HK-2 (cell line): Measurements from ENCODE around the gene SCIMP.
"Not testable (repeated sequence)": the region's sequence is repeated elsewhere in the genome, so short reads cannot be mapped to it uniquely, and the experiment has no call there.

Experiments used
- DNase-seq: peaks from one replicate; pipeline ENCODE4 v3.0.0-alpha.2; 2018; ENCODE audit not compliant: unreplicated experiment

Gene SCIMP

DNA sequence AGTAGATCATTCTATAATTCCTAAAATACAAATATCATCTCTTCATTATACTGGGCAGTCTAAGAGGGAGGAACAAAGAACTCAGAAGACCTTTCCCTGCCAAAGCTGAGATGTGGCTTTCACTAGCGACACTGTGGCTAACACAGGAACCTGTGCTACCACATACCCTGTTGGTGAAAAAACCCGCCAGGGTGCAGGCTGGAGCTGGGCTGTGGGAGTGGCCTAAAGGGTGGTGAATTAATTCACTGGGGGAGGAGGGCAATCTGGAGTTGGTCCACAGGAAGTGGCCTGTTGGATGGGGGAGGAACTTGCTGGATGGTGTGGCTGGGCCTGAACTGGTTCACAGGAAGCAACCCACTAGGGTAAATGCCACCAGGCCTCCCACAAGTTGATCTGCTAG is 50.4 kb downstream of the SCIMP start:
- no peak for DNase-seq

DNA sequence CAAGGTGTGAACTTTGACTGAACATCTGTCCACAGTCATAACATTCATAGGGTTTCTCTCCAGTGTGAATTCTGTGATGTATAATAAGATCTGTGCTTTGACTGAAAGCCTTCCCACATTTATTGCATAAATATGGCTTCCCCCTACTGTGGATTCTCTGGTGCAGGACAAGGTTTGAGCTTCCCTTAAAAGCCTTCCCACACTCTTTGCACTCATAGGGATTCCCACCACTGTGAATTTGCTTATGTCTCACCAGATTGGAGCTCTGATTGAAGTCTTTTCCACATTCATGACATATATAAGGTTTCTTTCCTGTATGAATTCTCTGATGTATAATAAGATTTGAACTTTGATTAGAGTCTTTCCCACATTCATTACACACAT is 51.3 kb downstream of the SCIMP start:
- no peak for DNase-seq

DNA sequence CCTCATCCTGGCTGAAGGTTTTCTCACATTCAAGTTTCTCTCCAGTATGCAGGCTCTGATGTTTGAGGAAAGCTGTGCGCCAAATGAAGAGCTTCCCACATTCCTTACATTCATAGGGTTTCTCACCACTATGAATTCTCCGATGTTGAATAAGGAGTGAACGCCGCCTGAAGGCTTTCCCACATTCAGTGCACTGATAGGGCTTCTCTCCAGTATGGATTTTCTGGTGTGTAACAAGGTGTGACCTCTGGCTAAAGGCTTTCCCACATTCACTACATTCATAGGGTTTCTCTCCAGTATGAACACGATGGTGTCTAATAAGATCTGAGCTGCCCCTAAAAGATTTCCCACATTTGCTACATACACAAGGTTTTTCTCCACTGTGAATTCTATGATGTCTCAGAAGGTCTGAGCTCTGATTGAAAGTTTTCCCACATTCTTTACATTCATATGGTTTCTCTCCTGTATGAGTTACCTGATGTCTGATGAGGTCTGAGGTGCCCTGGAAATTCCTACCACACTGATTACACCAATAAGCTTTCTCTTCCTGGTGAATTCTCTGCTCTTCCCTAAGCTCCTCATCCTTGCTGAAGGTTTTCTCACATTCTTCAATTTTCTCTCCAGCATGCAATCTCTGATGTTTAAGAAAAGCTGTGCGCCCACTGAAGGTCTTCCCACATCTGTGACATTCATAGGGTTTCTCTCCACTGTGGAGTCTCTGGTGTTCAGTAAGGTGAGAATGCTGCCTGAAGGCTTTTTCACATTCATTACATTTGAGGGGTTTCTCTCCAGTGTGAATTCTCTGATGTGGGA is 51.9 kb downstream of the SCIMP start:
- DNase-seq, result no peak

DNA sequence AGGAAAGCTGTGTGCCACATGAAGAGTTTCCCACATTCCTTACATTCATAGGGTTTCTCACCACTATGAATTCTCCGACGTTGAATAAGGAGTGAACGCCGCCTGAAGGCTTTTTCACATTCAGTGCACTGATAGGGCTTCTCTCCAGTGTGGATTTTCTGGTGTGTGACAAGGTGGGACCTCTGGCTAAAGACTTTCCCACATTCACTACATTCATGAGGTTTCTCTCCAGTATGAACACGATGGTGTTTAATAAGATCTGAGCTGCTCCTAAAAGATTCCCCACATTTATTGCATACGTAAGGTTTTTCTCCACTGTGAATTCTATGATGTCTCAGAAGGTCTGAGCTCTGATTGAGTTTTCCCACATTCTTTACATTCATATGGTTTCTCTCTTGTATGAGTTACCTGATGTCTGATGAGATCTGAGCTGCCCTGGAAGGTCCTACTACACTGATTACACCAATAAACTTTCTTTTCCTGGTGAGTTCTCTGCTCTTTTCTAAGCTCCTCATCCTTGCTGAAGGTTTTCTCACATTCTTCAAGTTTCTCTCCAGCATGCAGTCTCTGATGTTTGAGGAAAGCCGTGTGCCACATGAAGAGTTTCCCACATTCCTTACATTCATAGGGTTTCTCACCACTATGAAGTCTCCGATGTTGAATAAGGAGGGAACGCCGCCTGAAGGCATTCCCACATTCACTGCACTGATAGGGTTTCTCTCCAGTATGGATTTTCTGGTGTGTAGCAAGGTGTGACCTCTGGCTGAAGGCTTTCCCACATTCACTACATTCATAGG is 53.0 kb downstream of the SCIMP start:
- no peak for DNase-seq

DNA sequence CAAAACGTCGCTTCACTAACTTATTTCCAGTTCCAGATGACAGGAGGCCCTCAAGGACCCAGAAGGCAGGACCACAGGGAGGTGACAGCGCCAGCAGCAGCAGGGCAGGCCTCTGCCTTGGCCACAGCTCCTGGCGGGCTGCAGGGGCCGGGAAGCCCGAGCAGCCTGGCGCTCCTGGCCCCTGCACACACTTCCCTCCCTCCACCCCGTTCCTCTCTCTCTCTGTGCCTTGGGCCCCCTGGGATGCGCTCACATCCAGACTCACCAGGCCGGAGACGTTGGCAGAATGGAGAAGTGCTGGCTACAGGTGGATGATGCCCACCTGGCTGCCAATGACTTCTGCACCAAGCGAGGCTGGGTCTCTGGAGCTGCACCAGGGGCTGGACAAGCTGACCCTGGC is 55.7 kb downstream of the SCIMP start:
- DNase-seq, result no peak

DNA sequence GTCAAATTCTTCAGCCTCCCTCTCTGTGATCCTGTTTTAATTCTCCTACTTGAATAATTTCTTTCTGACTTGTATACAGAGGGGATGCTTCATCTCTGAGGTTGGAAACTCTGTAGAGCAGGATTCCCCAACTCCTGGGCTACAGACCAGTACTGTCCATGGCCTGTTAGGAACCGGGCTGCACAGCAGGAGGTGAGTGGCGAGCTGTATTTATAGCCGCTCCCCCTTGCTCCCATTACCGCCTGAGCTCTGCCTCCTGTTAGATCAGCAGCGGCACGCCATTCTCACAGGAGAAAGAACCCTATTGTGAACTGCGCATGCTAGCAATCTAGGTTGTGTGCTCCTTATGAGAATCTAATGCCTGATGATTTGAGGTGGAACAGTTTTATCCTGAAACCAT is 59.6 kb downstream of the SCIMP start:
- DNase-seq, result not testable (repeated sequence)

DNA sequence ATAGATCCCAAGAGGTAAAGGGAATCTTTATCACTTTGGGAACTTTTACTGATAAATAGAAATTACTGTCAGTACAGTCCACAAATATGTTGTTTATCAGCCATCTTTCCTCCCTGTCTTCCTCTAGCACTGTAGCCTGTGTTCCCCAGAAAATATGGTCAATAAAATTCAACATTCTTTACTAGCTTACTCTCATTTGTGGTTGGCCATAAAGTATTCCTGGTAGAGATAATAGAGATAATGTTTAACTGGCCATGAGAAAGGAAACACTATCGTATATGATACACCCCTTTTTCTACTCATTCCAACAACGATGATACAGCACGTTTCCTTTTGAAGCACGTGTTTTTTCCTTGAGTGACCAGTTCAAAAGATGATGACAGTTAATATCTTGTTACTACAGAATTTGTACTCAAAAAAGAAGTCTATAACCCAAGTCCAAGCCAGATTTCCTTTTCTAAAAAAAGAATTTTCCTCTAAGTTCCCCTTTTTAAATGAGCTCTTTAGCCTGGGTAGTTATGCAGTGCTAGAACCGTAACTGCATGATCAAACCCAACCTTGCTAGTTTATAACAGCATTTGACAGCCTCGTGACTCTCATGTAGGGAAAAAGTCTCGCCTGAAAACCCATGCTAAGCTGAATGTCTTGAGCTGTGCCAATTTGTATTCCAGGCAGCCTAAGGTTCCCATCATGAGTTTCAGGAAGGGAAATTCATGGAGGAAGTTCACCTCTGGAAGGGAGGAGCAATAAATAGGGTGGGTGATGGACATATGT is 68.7 kb downstream of the SCIMP start:
- not testable (repeated sequence) for DNase-seq

DNA sequence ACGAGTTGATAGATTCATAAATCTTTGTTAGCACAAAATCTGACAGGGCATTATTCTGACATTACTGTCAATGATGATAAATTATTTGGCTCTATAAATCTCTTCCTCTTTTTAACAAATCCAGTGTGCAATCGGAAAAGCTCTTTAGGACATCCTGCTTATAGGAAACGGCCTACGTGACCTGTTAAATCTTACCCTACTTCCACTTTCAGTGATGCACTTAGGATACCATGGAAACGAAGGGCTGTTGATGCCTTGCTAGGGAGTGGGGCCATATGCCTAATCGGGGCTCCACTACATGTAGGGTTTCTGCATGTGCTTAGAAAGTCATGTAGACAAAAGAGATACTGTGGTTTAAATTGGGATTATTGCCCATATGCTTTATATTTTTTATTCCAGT is 70.2 kb downstream of the SCIMP start:
- DNase-seq, result no peak

DNA sequence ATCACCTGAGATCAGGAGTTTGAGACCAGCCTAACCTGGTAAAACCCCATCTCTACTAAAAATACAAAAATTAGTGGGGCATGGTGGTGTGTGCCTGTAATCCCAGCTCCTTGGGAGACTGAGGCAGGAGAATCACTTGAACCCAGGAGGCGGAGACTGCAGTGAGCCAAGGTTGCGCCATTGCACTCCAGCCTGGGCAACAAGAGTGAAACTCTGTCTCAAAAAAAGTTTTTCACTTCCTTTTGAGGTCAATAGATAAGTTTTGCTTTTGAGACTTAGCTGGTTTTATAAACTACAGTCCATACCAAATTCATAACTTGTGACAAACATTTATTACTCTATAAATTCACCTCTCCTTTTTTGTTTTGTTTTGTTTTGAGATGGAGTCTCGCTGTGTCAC is 72.9 kb downstream of the SCIMP start:
- DNase-seq, result not testable (repeated sequence)

DNA sequence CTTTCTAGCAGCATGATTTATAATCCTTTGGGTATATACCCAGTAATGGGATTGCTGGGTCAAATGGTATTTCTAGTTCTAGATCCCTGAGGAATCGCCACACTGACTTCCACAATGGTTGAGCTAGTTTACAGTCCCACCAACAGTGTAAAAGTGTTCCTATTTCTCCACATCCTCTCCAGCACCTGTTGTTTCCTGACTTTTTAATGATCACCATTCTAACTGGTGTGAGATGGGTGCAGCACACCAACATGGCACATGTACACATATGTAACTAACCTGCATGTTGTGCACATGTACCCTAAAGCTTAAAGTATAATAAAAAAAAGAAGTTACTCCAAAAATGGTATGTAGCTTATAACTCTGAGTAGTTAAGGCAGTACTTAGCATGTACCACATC is 74.0 kb downstream of the SCIMP start:
- not testable (repeated sequence) for DNase-seq
